K562 (cell line): ENCODE results near the gene COL4A1.

Source experiments
- CHD2 ChIP-seq: IDR thresholded peaks from 2 replicates; pipeline ENCODE4 v1.6.1; 2011; ENCODE audit warnings: low read depth, low read length
- MECOM ChIP-seq: fragments of 250-450 bp; sonication (Bioruptor Pico); IDR thresholded peaks from 2 replicates; pipeline ENCODE4 v1.8.0; 2022; ENCODE audit warnings: inconsistent platforms
- MLX ChIP-seq, 2 experiments: fragments of 450-650 bp in 1 of 2; sonication (generic) in 1 of 2; formaldehyde crosslinking; conservative IDR thresholded peaks; 2 replicates each; pipeline versions ENCODE4 v1.4.0 to v1.8.1; 2020 to 2022; ENCODE audit warnings: mild to moderate bottlenecking in 1 of 2, missing genetic modification reagents in 1 of 2
- RFX5 ChIP-seq: IDR thresholded peaks from 2 replicates; pipeline ENCODE4 v1.6.1; 2011; ENCODE audit warnings: low read depth, mild to moderate bottlenecking, improper control_type of control experiment, low read length
- SRF ChIP-seq, 2 experiments: fragments of 250-450, 450-650 bp in 1 of 2; sonication (Bioruptor Pico) in 1 of 2; sonication (generic) in 1 of 2; formaldehyde crosslinking; IDR thresholded peaks; 2 replicates each; pipeline versions ENCODE4 v1.5.0 to v1.5.1; 2020 to 2022; ENCODE audit warnings: mild to moderate bottlenecking in 1 of 2, missing genetic modification reagents in 1 of 2
- YY1 ChIP-seq, 3 experiments: IDR thresholded peaks; 2 replicates each; pipeline ENCODE4 v1.6.1; 2011; ENCODE audit warnings: low read length in 2 of 3, mild to moderate bottlenecking in 2 of 3, moderate library complexity in 2 of 3, borderline replicate concordance in 1 of 3, control low read depth in 1 of 3, low read depth in 1 of 3; ENCODE audit not compliant: insufficient read depth in 3 of 3, insufficient replicate concordance in 2 of 3, control insufficient read depth in 1 of 3, insufficient read length in 1 of 3; ENCODE audit errors: extremely low read depth in 1 of 3
- ZNF57 ChIP-seq: fragments of 450-650 bp; formaldehyde crosslinking; IDR thresholded peaks from 2 replicates; pipeline ENCODE4 v1.4.0; 2020; ENCODE audit warnings: mild to moderate bottlenecking, moderate library complexity
- TF ChIP-seq, protein P1 (sequence below), 3 experiments: IDR thresholded peaks in 2 of 3; conservative IDR thresholded peaks in 1 of 3; 2 replicates each; pipeline ENCODE4 v1.5.1; 2011 to 2012; ENCODE audit warnings: low read length in 3 of 3, mild to moderate bottlenecking in 3 of 3, control low read depth in 2 of 3, improper control_type of control experiment in 1 of 3, inconsistent platforms in 1 of 3, low read depth in 1 of 3, mixed read lengths in 1 of 3, moderate library complexity in 1 of 3; ENCODE audit not compliant: insufficient read depth in 2 of 3

DNA sequence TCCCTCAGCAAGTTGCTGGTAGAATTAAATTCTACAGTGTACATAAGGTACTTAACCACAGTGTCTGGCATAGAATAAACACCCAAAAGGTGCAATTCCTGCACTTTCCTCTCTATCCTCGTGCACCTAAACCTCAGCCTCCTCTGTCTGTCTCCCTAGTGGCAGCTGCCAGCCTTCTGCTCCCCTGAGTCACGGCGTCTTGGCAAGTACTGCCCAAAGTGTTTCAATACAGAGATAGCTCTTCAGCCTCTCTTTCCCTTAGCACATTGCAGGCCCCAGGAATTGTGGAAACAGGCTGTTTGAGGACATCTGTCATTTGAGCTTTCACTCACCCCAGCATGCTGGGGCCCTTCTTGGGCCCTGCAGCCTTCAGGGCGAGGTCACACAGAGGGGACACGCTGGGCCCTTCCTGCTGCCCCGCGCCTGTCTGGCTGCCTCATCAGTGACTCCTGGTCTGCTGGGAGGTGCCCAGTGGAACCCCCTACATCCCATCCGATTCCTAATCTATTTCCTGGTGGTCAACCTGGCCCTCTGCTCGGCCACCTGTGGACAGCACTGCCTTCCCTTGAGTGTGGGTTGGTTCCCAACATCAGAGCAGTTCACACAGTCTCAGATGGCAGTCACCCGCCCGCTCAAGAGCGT, 19.4 kb upstream of the COL4A1 start:
- no peak for TF ChIP-seq CHD2
- TF ChIP-seq ZNF57 (CRISPR knock-in tag) = no peak
- TF ChIP-seq SRF (CRISPR knock-in tag; IDR thresholded peaks at IDR 0.05) = no peak
- no peak for TF ChIP-seq MECOM (CRISPR knock-in tag)
- no peak for TF ChIP-seq RFX5
- no peak for TF ChIP-seq MLX (CRISPR knock-in tag; conservative IDR thresholded peaks at IDR 0.05)
- TF ChIP-seq, protein P1, sequence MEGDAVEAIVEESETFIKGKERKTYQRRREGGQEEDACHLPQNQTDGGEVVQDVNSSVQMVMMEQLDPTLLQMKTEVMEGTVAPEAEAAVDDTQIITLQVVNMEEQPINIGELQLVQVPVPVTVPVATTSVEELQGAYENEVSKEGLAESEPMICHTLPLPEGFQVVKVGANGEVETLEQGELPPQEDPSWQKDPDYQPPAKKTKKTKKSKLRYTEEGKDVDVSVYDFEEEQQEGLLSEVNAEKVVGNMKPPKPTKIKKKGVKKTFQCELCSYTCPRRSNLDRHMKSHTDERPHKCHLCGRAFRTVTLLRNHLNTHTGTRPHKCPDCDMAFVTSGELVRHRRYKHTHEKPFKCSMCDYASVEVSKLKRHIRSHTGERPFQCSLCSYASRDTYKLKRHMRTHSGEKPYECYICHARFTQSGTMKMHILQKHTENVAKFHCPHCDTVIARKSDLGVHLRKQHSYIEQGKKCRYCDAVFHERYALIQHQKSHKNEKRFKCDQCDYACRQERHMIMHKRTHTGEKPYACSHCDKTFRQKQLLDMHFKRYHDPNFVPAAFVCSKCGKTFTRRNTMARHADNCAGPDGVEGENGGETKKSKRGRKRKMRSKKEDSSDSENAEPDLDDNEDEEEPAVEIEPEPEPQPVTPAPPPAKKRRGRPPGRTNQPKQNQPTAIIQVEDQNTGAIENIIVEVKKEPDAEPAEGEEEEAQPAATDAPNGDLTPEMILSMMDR (IDR thresholded peaks at IDR 0.05 in 2 of 3, conservative IDR thresholded peaks at IDR 0.05 in 1 of 3; ENCODE audit: insufficient read depth in 2 of 3, low read depth in 1 of 3, low read length in 3 of 3) = no peak
- TF ChIP-seq YY1 (IDR thresholded peaks at IDR 0.05; ENCODE audit: borderline replicate concordance in 1 of 3, control insufficient read depth in 1 of 3, extremely low read depth in 1 of 3, insufficient read depth in 3 of 3, insufficient read length in 1 of 3, insufficient replicate concordance in 2 of 3, low read depth in 1 of 3, low read length in 2 of 3) = no peak
